Osteoblast (primary cell): Measurements from ENCODE around the gene NADSYN1. TPM values are rescaled to one million over a fixed set of nuclear protein-coding genes. Genes with fewer than 3 reads are reported as not detected.

Experiments used
- DNase-seq: peaks from one replicate; pipeline ENCODE4 v3.0.0; 2011; ENCODE audit warnings: low spot score, mixed read lengths; ENCODE audit not compliant: insufficient read length; ENCODE audit errors: missing footprints
- H2AFZ ChIP-seq: 2 replicates; pipeline ENCODE4 v1.6.0; 2011; ENCODE audit warnings: mild to moderate bottlenecking, low read length
- H3K27ac ChIP-seq: 2 replicates; pipeline ENCODE4 v1.5.1; 2011; ENCODE audit warnings: mild to moderate bottlenecking, low read depth, low read length, moderate library complexity
- H3K27me3 ChIP-seq: 2 replicates; pipeline ENCODE4 v1.6.0; 2012; ENCODE audit warnings: mild to moderate bottlenecking, control low read depth, inconsistent platforms, low read length, moderate library complexity; ENCODE audit not compliant: insufficient read depth
- H3K36me3 ChIP-seq: 2 replicates; pipeline ENCODE4 v1.5.1; 2011; ENCODE audit warnings: mild to moderate bottlenecking, low read length, control low read depth, moderate library complexity; ENCODE audit not compliant: insufficient read depth
- H3K4me1 ChIP-seq: 2 replicates; pipeline ENCODE4 v1.5.1; 2011; ENCODE audit warnings: mild to moderate bottlenecking, low read length, control low read depth, moderate library complexity; ENCODE audit not compliant: insufficient read depth
- H3K4me2 ChIP-seq: 2 replicates; pipeline ENCODE4 v1.6.0; 2011; ENCODE audit warnings: mild to moderate bottlenecking, low read length; ENCODE audit not compliant: insufficient read depth
- H3K4me3 ChIP-seq: fragments of 200-600 bp; sonication (generic); 3 replicates; pipeline ENCODE4 v1.5.1; 2012; ENCODE audit warnings: mild to moderate bottlenecking, low read length, inconsistent platforms; ENCODE audit not compliant: insufficient read depth
- H3K79me2 ChIP-seq: 2 replicates; pipeline ENCODE4 v1.6.0; 2012; ENCODE audit warnings: mild to moderate bottlenecking, low read length, control low read depth, inconsistent platforms; ENCODE audit not compliant: insufficient read depth
- H3K9me3 ChIP-seq: 2 replicates; pipeline ENCODE4 v1.5.1; 2011; ENCODE audit warnings: low read depth, low read length, control low read depth
- H4K20me1 ChIP-seq: 2 replicates; pipeline ENCODE4 v1.6.0; 2012; ENCODE audit warnings: mild to moderate bottlenecking, low read length, control low read depth; ENCODE audit not compliant: insufficient read depth
- CTCF ChIP-seq: IDR thresholded peaks from 2 replicates; pipeline ENCODE4 v1.5.1; 2011; ENCODE audit warnings: mild to moderate bottlenecking, low read depth, low read length, moderate library complexity; ENCODE audit errors: extremely low read depth
- total RNA-seq: library from RNA; depleted of rRNA; stranded (reverse); fragments of >200 nt; gene quantifications from 2 replicates; pipeline ENCODE4 v1.2.3, GENCODE V29; 2012

NADSYN1 gene
- total RNA-seq, 1 donor = 81.1 TPM

DNA sequence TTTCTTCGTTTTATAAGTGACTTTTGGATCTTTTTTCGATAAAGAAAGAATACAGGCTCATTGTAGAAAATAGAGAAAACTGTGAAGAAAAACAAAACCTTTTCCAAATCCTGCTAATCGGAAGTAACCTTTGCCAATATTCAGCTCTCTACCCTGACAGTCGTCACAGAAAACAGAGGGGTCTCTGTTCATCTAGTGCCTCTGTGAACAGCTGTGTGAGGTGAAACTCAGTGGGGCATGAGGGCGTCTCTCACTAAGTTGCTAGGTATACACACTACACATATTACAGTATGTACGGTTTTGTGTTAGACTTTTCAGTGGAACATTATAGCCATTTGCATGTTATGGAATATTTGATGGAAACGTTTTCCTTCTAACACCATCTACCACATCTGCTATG is 44.2 kb upstream of the NADSYN1 start:
- peak; percentile 10 for DNase-seq
- Histone ChIP-seq H3K4me3 (no peak overlapping the region), H3K36me3 (no peaks in the 10 kb centered on the region), H3K4me2 (no peak overlapping the region), H3K27ac (no peak overlapping the region), H2AFZ (no peak overlapping the region), H3K27me3 (peaks cover 12% of the 10 kb centered on the region), H4K20me1 (no peaks in the 10 kb centered on the region), H3K79me2 (no peaks in the 10 kb centered on the region), H3K4me1 (no peaks in the 10 kb centered on the region), H3K9me3 (no peaks in the 10 kb centered on the region)
- TF ChIP-seq CTCF = no peak

- H2AFZ ChIP-seq = no peak overlapping the region
- H3K36me3 ChIP-seq = no peaks in the 10 kb centered on the region
- H3K4me2 ChIP-seq = no peak overlapping the region
- H3K9me3 ChIP-seq = no peaks in the 10 kb centered on the region
- H3K27me3 ChIP-seq = peaks cover 8% of the 10 kb centered on the region
- TF ChIP-seq CTCF = no peak
- no peaks in the 10 kb centered on the region for H3K79me2 ChIP-seq
- no peak overlapping the region for H3K4me3 ChIP-seq
- no peaks in the 10 kb centered on the region for H4K20me1 ChIP-seq
- no peaks in the 10 kb centered on the region for H3K4me1 ChIP-seq
- no peak for DNase-seq
- no peak overlapping the region for H3K27ac ChIP-seq
Observed at GRCh38 chr11:71410363-71410966, 42.5 kb upstream of the NADSYN1 start.

- H3K9me3 ChIP-seq = no peaks in the 10 kb centered on the region
- no peak overlapping the region for H3K4me3 ChIP-seq
- H4K20me1 ChIP-seq = no peaks in the 10 kb centered on the region
- no peaks in the 10 kb centered on the region for H3K4me1 ChIP-seq
- no peak for DNase-seq
- H3K79me2 ChIP-seq = no peaks in the 10 kb centered on the region
- no peak overlapping the region for H3K27ac ChIP-seq
- no peak overlapping the region for H2AFZ ChIP-seq
- H3K4me2 ChIP-seq = no peak overlapping the region
- H3K27me3 ChIP-seq = peaks cover 4% of the 10 kb centered on the region
- no peaks in the 10 kb centered on the region for H3K36me3 ChIP-seq
- no peak for TF ChIP-seq CTCF
Observed at GRCh38 chr11:71414645-71415044, 38.4 kb upstream of the NADSYN1 start.

- no peak overlapping the region for H3K4me3 ChIP-seq
- H3K79me2 ChIP-seq = no peaks in the 10 kb centered on the region
- H3K4me1 ChIP-seq = no peaks in the 10 kb centered on the region
- H3K27ac ChIP-seq = no peak overlapping the region
- H3K4me2 ChIP-seq = no peak overlapping the region
- H3K27me3 ChIP-seq = peaks cover 11% of the 10 kb centered on the region
- H3K9me3 ChIP-seq = no peaks in the 10 kb centered on the region
- DNase-seq = peak; percentile 37
- H4K20me1 ChIP-seq = no peaks in the 10 kb centered on the region
- TF ChIP-seq CTCF = no peak
- no peak overlapping the region for H2AFZ ChIP-seq
- no peaks in the 10 kb centered on the region for H3K36me3 ChIP-seq
Observed at GRCh38 chr11:71418643-71419042, 34.4 kb upstream of the NADSYN1 start.
